Endodermal cell (in vitro differentiated cells): ENCODE measurements around the gene PDE10A. TPM values are rescaled to one million over a fixed set of nuclear protein-coding genes. Genes with fewer than 3 reads are reported as not detected.

Experiments
- DNase-seq: peaks from one replicate; pipeline ENCODE4 v3.0.0-alpha.2; 2017
- H3K27ac ChIP-seq: 2 replicates; pipeline ENCODE4 v1.5.1; 2013; ENCODE audit warnings: mild to moderate bottlenecking, low read depth, low read length, moderate library complexity
- H3K27me3 ChIP-seq: 2 replicates; pipeline ENCODE4 v1.6.1; 2013; ENCODE audit warnings: mild to moderate bottlenecking, low read length, moderate library complexity; ENCODE audit not compliant: insufficient read depth, control insufficient read depth, poor library complexity, severe bottlenecking
- H3K36me3 ChIP-seq: 2 replicates; pipeline ENCODE4 v1.7.0; 2013; ENCODE audit warnings: mild to moderate bottlenecking, low read length, moderate library complexity; ENCODE audit not compliant: control insufficient read depth, insufficient read depth
- H3K4me1 ChIP-seq: one replicate; pipeline ENCODE4 v1.7.0; 2013; ENCODE audit warnings: low read length; ENCODE audit not compliant: control insufficient read depth, insufficient read depth
- H3K4me3 ChIP-seq: 2 replicates; pipeline ENCODE4 v1.5.1; 2013; ENCODE audit warnings: mild to moderate bottlenecking, low read length, moderate library complexity
- H3K9ac ChIP-seq: 2 replicates; pipeline ENCODE4 v1.6.1; 2013; ENCODE audit warnings: mild to moderate bottlenecking, low read length, moderate library complexity; ENCODE audit not compliant: poor library complexity, severe bottlenecking; ENCODE audit errors: extremely low read depth
- H3K9me3 ChIP-seq: 2 replicates; pipeline ENCODE4 v1.6.1; 2013; ENCODE audit warnings: mild to moderate bottlenecking, low read length, moderate library complexity; ENCODE audit not compliant: control insufficient read depth
- H3K27ac Mint-ChIP-seq: 2 replicates; pipeline ENCODE4 v1.8.0; 2020; ENCODE audit warnings: mixed read lengths
- H3K27me3 Mint-ChIP-seq: 2 replicates; pipeline ENCODE4 v1.8.0; 2021; ENCODE audit warnings: mild to moderate bottlenecking, mixed read lengths; ENCODE audit not compliant: insufficient read depth
- H3K36me3 Mint-ChIP-seq: 2 replicates; pipeline ENCODE4 v1.8.0; 2020; ENCODE audit warnings: low read depth, mixed read lengths
- H3K4me1 Mint-ChIP-seq: 2 replicates; pipeline ENCODE4 v1.8.0; 2020; ENCODE audit warnings: mixed read lengths
- H3K4me3 Mint-ChIP-seq: 2 replicates; pipeline ENCODE4 v1.8.0; 2020; ENCODE audit warnings: mild to moderate bottlenecking, moderate library complexity, mixed read lengths
- H3K9me3 Mint-ChIP-seq: 2 replicates; pipeline ENCODE4 v1.8.0; 2020; ENCODE audit warnings: mild to moderate bottlenecking, mixed read lengths
- WGBS, 2 experiments: methylation state at CpG; one replicate each; pipeline versions ENCODE4 v1.1.5 to v1.1.7; 2013; ENCODE audit warnings: missing lambda C conversion rate in 2 of 2, mixed read lengths in 1 of 2; ENCODE audit not compliant: insufficient coverage in 1 of 2, insufficient read length in 1 of 2; 5-methylcytosine and 5-hydroxymethylcytosine counted together
- total RNA-seq, 2 donors: library from RNA; stranded (reverse); fragmentation: NEBNext Ultra II Directional in 1 of 2; extraction: Animal tissue kit (Norgen Biotek cat#: 25700) in 1 of 2; gene quantifications; 2 replicates in 1 of 2; 3 replicates in 1 of 2; pipeline ENCODE4 v1.2.1, GENCODE V29; 2021
- TF ChIP-seq, protein P1 (sequence below): fragments of 200-600 bp; sonication (generic); conservative IDR thresholded peaks from 2 replicates; pipeline ENCODE4 v1.5.0; 2021; ENCODE audit warnings: antibody characterized with exemption, mild to moderate bottlenecking

Gene PDE10A
- total RNA-seq, 2 donors from 2014 or later: 22.8 to 27.8 TPM

DNA sequence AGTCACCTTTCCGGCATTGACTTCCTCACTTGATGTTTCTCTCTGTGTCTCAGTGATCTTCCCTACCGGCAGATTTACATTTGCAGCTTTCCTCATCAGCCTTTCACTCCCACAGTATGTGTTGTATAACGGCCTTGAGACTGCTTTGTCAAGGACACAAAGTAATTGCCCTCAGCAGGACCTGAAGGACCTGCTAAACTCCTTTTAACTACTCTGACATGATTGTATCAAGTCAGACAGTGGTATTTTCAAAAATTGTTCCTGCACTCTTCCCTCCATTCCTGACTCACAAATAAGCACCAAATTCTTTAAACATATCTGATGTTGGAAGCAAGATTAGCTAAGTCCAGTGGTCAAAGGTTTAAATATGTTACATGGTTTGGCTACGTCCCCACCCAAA is 62.4 kb downstream of the PDE10A start:
- H3K27me3 ChIP-seq: no peaks in the 10 kb centered on the region
- no peaks in the 10 kb centered on the region for H3K36me3 ChIP-seq
- Mint-ChIP-seq H3K27me3 (no peaks in the 10 kb centered on the region), H3K9me3 (no peaks in the 10 kb centered on the region), H3K4me3 (no peak overlapping the region), H3K36me3 (peaks cover 4% of the 10 kb centered on the region), H3K27ac (no peak overlapping the region), H3K4me1 (peaks cover 23% of the 10 kb centered on the region)
- no peaks in the 10 kb centered on the region for H3K9me3 ChIP-seq
- H3K4me1 ChIP-seq: peaks cover 5% of the 10 kb centered on the region
- DNase-seq: no peak
- H3K4me3 ChIP-seq: no peak overlapping the region
- WGBS, 2 experiments: 57 to 67% methylated on average over 3 to 4 of the region's 4 CpGs
- H3K9ac ChIP-seq: no peak overlapping the region
- no peak overlapping the region for H3K27ac ChIP-seq
- TF ChIP-seq, protein P1, sequence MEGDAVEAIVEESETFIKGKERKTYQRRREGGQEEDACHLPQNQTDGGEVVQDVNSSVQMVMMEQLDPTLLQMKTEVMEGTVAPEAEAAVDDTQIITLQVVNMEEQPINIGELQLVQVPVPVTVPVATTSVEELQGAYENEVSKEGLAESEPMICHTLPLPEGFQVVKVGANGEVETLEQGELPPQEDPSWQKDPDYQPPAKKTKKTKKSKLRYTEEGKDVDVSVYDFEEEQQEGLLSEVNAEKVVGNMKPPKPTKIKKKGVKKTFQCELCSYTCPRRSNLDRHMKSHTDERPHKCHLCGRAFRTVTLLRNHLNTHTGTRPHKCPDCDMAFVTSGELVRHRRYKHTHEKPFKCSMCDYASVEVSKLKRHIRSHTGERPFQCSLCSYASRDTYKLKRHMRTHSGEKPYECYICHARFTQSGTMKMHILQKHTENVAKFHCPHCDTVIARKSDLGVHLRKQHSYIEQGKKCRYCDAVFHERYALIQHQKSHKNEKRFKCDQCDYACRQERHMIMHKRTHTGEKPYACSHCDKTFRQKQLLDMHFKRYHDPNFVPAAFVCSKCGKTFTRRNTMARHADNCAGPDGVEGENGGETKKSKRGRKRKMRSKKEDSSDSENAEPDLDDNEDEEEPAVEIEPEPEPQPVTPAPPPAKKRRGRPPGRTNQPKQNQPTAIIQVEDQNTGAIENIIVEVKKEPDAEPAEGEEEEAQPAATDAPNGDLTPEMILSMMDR: no peak

DNA sequence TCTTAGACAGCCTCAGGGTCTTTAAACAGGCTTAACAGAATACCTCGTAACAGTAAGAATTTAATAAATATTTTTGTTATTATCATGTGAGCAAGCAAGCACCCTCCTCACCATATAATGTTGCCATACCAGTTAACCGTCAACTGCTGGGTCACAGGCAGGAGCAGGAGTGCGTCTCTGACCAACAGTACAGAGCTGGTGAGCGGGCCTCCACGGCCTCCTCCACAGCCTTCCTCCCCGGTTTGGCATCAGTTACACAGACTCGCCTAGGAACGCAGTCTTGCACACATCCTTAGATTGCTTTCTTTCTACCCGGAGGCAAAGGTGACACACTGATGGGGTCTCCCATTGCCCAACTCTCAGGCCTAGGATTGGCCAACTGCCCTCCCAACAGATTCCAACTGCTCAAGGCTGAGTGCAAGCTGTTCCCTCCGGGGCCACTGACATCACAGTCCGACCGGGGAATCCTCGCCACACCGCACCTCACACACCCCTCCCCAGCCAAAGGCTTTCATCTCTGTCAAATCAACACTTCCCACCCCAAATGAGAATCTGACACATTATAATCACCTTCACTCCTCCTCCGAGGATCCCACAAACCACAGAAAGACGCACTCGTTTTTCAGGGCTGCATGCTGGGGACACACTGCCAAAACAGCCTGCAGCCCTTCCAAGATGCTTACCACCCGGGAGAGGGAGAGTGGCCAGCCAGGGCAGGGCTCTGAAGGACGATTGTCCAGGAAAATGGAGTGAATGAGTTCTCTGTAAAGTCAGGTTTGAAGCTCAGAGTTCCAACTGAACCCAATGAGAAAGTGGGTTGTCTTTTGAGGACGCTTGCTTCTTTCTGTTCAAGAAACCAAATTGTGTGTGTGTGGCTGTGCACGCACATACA is 63.2 kb downstream of the PDE10A start:
- H3K4me3 Mint-ChIP-seq: no peak overlapping the region
- H3K4me1 ChIP-seq: peaks cover 5% of the 10 kb centered on the region
- H3K4me3 ChIP-seq: no peak overlapping the region
- no peak overlapping the region for H3K27ac ChIP-seq
- no peaks in the 10 kb centered on the region for H3K27me3 Mint-ChIP-seq
- no peak overlapping the region for H3K27ac Mint-ChIP-seq
- H3K9ac ChIP-seq: no peak overlapping the region
- DNase-seq: no peak
- H3K27me3 ChIP-seq: no peaks in the 10 kb centered on the region
- H3K9me3 Mint-ChIP-seq: no peaks in the 10 kb centered on the region
- WGBS, 2 experiments: 89 to 100% methylated on average over 5 to 20 of the region's 21 CpGs
- TF ChIP-seq, protein P1: no peak
- no peaks in the 10 kb centered on the region for H3K36me3 ChIP-seq
- peaks cover 23% of the 10 kb centered on the region for H3K4me1 Mint-ChIP-seq
- peaks cover 6% of the 10 kb centered on the region for H3K36me3 Mint-ChIP-seq
- no peaks in the 10 kb centered on the region for H3K9me3 ChIP-seq

DNA sequence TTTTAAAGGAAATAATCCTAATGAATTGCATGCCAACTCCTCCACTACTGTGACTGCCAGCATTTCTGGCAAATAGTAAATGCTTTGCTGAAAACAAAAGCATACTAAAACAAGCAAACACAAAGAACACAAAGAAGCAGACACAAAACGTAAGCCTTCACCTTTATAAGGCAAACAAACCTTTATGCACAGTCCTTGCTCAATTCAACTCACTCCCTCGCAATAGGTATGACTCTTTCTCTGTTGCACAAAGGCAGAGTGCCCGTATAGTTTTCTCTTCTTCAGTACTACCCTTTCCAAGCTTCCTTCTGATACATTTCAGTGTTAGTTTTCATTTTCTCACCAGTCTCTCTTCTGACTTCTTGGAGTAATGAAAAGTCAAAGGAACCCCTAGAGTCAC is 63.9 kb downstream of the PDE10A start:
- Histone ChIP-seq H3K36me3 (no peaks in the 10 kb centered on the region), H3K4me1 (peaks cover 5% of the 10 kb centered on the region), H3K27ac (no peak overlapping the region), H3K4me3 (no peak overlapping the region), H3K9ac (no peak overlapping the region), H3K9me3 (peaks cover under 1% of the 10 kb centered on the region), H3K27me3 (no peaks in the 10 kb centered on the region)
- Mint-ChIP-seq H3K27me3 (no peaks in the 10 kb centered on the region), H3K4me3 (no peak overlapping the region), H3K36me3 (peaks cover 6% of the 10 kb centered on the region), H3K27ac (no peak overlapping the region), H3K9me3 (no peaks in the 10 kb centered on the region), H3K4me1 (peaks cover 23% of the 10 kb centered on the region)
- 90 to 100% methylated on average over 3 of the region's 3 CpGs for WGBS, 2 experiments
- TF ChIP-seq, protein P1: no peak
- no peak for DNase-seq
